ENCODE results near the gene PLEKHS1. TPM values are rescaled to one million over a fixed set of nuclear protein-coding genes. Genes with fewer than 3 reads are reported as not detected.

PLEKHS1 gene
- total RNA-seq, 1 donor from 2014 or later: not detected

GRCh38 chr10:113740850-113741249 is 10.6 kb upstream of the PLEKHS1 start:
- Mint-ChIP-seq H3K4me3 (ENCODE audit: low read depth) (no peak overlapping the region), H3K4me1 (ENCODE audit: low read depth) (peaks cover 15% of the 10 kb centered on the region), H3K36me3 (ENCODE audit: insufficient read depth) (no peaks in the 10 kb centered on the region), H3K27ac (no peak overlapping the region), H3K27me3 (peaks cover 3% of the 10 kb centered on the region), H3K9me3 (ENCODE audit: low read depth) (peaks cover 3% of the 10 kb centered on the region)
- TF ChIP-seq CTCF (IDR thresholded peaks at IDR 0.05; ENCODE audit: unreplicated experiment): no peak
- DNase-seq (ENCODE audit: low spot score, unreplicated experiment): no peak

GRCh38 chr10:113742466-113742865 is 9.0 kb upstream of the PLEKHS1 start:
- H3K9me3 Mint-ChIP-seq (ENCODE audit: low read depth): peaks cover 3% of the 10 kb centered on the region
- H3K27ac Mint-ChIP-seq: no peak overlapping the region
- no peak for TF ChIP-seq CTCF (IDR thresholded peaks at IDR 0.05; ENCODE audit: unreplicated experiment)
- DNase-seq (ENCODE audit: low spot score, unreplicated experiment): no peak
- H3K4me3 Mint-ChIP-seq (ENCODE audit: low read depth): no peak overlapping the region
- H3K27me3 Mint-ChIP-seq: peaks cover 3% of the 10 kb centered on the region
- peaks cover 7% of the 10 kb centered on the region for H3K4me1 Mint-ChIP-seq (ENCODE audit: low read depth)
- H3K36me3 Mint-ChIP-seq (ENCODE audit: insufficient read depth): no peaks in the 10 kb centered on the region

- Mint-ChIP-seq H3K4me1 (ENCODE audit: low read depth) (peaks cover 6% of the 10 kb centered on the region), H3K9me3 (ENCODE audit: low read depth) (peaks cover 3% of the 10 kb centered on the region), H3K4me3 (ENCODE audit: low read depth) (no peak overlapping the region), H3K36me3 (ENCODE audit: insufficient read depth) (no peaks in the 10 kb centered on the region), H3K27ac (no peak overlapping the region), H3K27me3 (peaks cover 3% of the 10 kb centered on the region)
- no peak for DNase-seq (ENCODE audit: low spot score, unreplicated experiment)
- TF ChIP-seq CTCF (IDR thresholded peaks at IDR 0.05; ENCODE audit: unreplicated experiment): no peak
These were observed 7.9 kb upstream of the PLEKHS1 start for GRCh38 chr10:113743594-113743993.

GRCh38 chr10:113745374-113745773 is 6.1 kb upstream of the PLEKHS1 start:
- Mint-ChIP-seq H3K9me3 (ENCODE audit: low read depth) (peaks cover 3% of the 10 kb centered on the region), H3K4me3 (ENCODE audit: low read depth) (no peak overlapping the region), H3K27me3 (peaks cover 3% of the 10 kb centered on the region), H3K4me1 (ENCODE audit: low read depth) (no peaks in the 10 kb centered on the region), H3K36me3 (ENCODE audit: insufficient read depth) (no peaks in the 10 kb centered on the region), H3K27ac (no peak overlapping the region)
- no peak for TF ChIP-seq CTCF (IDR thresholded peaks at IDR 0.05; ENCODE audit: unreplicated experiment)
- no peak for DNase-seq (ENCODE audit: low spot score, unreplicated experiment)

- Mint-ChIP-seq H3K27ac (no peak overlapping the region), H3K27me3 (peaks cover 3% of the 10 kb centered on the region), H3K36me3 (ENCODE audit: insufficient read depth) (no peaks in the 10 kb centered on the region), H3K4me3 (ENCODE audit: low read depth) (no peak overlapping the region), H3K9me3 (ENCODE audit: low read depth) (peaks cover 3% of the 10 kb centered on the region), H3K4me1 (ENCODE audit: low read depth) (no peaks in the 10 kb centered on the region)
- no peak for TF ChIP-seq CTCF (IDR thresholded peaks at IDR 0.05; ENCODE audit: unreplicated experiment)
- no peak for DNase-seq (ENCODE audit: low spot score, unreplicated experiment)
These were observed 5.1 kb upstream of the PLEKHS1 start for GRCh38 chr10:113746217-113746957.
